Measurements from ENCODE around the gene PHIP.
"Not testable (repeated sequence)": the region's sequence is repeated elsewhere in the genome, so short reads cannot be mapped to it uniquely, and the experiment has no call there.

Gene PHIP

GRCh38 chr6:79100304-79100703 is 22.2 kb upstream of the PHIP start:
- no peak overlapping the region for H3K27ac ChIP-seq
- TF ChIP-seq ZFX (IDR thresholded peaks at IDR 0.05) (no peak), CTCF (conservative IDR thresholded peaks at IDR 0.05) (no peak)

GRCh38 chr6:79094938-79095337 is 16.9 kb upstream of the PHIP start:
- TF ChIP-seq ZFX (IDR thresholded peaks at IDR 0.05) (no peak), CTCF (conservative IDR thresholded peaks at IDR 0.05) (no peak)
- no peak overlapping the region for H3K27ac ChIP-seq

- not testable (repeated sequence) for H3K27ac ChIP-seq
Observed at GRCh38 chr6:79091801-79092200, 13.7 kb upstream of the PHIP start.

GRCh38 chr6:79089552-79090404 is 11.7 kb upstream of the PHIP start:
- TF ChIP-seq ZFX (IDR thresholded peaks at IDR 0.05) (no peak), CTCF (conservative IDR thresholded peaks at IDR 0.05) (no peak)
- no peak overlapping the region for H3K27ac ChIP-seq

GRCh38 chr6:79084693-79085092 is 6.6 kb upstream of the PHIP start:
- TF ChIP-seq ZFX (IDR thresholded peaks at IDR 0.05) (no peak), CTCF (conservative IDR thresholded peaks at IDR 0.05) (no peak)
- no peak overlapping the region for H3K27ac ChIP-seq

GRCh38 chr6:79082304-79082703 is 4.2 kb upstream of the PHIP start:
- no peak overlapping the region for H3K27ac ChIP-seq
- TF ChIP-seq CTCF (conservative IDR thresholded peaks at IDR 0.05) (no peak), ZFX (IDR thresholded peaks at IDR 0.05) (no peak)

- H3K27ac ChIP-seq, result no peak overlapping the region
- TF ChIP-seq ZFX (IDR thresholded peaks at IDR 0.05) (no peak), CTCF (conservative IDR thresholded peaks at IDR 0.05) (no peak)
Observed at GRCh38 chr6:79081663-79082062, 3.6 kb upstream of the PHIP start.

GRCh38 chr6:79079561-79080041 is 1.5 kb upstream of the PHIP start:
- TF ChIP-seq CTCF (conservative IDR thresholded peaks at IDR 0.05), result no peak
- no peak for TF ChIP-seq ZFX (IDR thresholded peaks at IDR 0.05)
- H3K27ac ChIP-seq, result no peak overlapping the region

Measured in C4-2B (cell line).